Erythroblast (primary cell): Measurements from ENCODE around the gene ANKRD13B.

ENCODE experiments used
- GATA1 ChIP-seq: IDR thresholded peaks from 2 replicates; pipeline ENCODE4 v1.6.1; 2011; ENCODE audit warnings: low read depth, mild to moderate bottlenecking, control low read depth, low read length, moderate library complexity
- POLR2A ChIP-seq: IDR thresholded peaks from 2 replicates; pipeline ENCODE4 v1.6.1; 2011; ENCODE audit warnings: mild to moderate bottlenecking, low read length

GRCh38 chr17:29557085-29557738 lies 35.7 kb upstream of the ANKRD13B start:
- TF ChIP-seq POLR2A = no peak
- no peak for TF ChIP-seq GATA1
